DMS 273 (cell line): Measurements from ENCODE around the gene CCDC24.

Experiments
- DNase-seq: peaks from one replicate; lab custom pipeline; 2025; ENCODE audit not compliant: unreplicated experiment; lab: John Stamatoyannopoulos, UW

The CCDC24 gene

GRCh38 chr1:43991476-43992231, at the start of gene CCDC24:
CCDC24 (plus strand) TSS chr1:43991599; CDS start chr1:43991879, 280 bp downstream.
- DNase-seq: peak; percentile 91

DNA sequence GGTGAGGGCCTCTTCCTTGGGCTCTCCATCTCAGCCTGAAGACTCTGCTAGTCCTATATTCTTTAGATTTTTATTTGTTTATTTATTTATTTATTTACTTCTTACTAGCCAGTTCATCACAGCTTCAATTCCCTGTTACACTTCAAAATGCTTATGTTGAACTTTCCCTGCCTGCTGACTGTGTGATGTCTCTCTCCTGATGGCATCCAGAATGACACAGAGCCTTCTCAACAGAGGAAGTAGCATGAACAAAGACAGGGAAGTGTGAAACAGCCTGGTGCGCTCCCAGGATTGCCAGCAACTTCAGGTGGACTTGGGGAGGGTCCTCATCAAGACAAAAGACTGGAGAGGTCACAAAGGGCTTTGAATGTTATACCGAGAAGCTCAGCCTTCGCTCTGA, 49.0 kb upstream of the CCDC24 start:
- no peak for DNase-seq

- DNase-seq: no peak
Measured at GRCh38 chr1:43944860-43945259, 46.5 kb upstream of the CCDC24 start.

DNA sequence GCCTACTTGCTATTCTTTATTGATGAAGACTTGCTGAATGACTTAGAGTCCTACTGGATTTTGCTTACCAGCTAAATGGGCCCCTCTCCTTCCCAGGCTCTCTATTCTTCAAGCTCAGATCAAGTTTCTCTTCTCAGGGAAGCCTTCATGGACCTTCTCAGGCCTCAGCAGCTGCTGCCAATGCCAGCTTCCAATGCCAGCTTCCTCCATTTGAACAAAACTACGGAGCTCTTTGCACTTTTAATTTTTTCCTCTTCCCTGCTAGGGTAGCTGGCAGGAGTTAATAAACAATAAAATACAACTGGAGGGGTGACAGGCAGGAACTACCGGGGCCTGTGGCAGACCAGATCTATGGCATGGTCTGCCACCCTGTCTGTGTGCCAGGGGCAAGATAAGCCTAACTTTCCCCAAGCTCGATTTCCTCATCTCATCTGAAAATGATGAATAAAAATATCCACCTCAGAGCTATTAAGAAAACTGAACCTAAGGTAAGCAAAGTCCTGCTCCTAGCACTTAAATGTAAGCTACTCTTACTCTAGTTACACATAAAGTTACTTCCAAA, 45.6 kb upstream of the CCDC24 start:
- peak; percentile 41 for DNase-seq

GRCh38 chr1:43946236-43947060, 45.0 kb upstream of the CCDC24 start, which contains the start of gene IPO13:
IPO13 (plus strand) TSS chr1:43946950; CDS start chr1:43947601, 651 bp downstream.
- DNase-seq: peak; percentile 99

DNA sequence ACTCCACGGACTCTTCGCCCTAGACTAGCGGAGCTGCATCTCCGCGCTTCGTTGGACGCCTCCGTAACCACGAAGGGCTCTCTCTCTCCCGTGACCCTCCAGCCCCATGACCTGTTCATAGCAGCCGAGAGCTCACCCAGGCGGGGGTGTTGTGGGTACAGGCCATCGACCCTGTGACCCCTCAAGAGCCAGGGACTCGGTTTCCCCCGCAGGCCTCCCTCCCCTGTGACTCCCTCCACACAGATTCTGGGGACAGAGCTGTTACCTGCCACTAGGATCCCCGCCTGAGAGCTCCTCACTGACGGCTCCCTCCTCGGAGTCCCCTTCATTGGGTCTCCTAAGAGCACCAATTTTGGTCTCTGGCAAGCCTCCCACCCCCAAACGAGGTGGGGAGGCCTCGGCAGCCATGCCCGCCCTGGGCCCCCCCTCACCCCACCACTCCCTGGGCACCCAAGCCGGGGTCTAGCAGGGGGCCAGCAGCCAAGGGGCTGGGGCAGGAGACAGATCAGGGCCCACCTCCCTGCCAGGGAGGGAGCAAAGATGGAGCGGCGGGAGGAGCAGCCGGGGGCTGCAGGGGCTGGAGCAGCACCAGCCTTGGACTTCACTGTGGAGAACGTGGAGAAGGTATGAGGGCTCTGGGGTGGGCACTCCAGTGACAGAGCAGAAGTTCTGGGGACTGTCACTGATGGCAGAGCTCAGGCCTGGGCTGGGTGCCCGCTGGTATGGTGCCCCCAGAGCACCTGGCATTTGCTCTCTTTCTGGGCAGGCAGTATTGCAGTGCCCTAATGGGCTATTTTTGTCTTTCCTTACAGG, 44.1 kb upstream of the CCDC24 start:
- peak; percentile 55 for DNase-seq

DNA sequence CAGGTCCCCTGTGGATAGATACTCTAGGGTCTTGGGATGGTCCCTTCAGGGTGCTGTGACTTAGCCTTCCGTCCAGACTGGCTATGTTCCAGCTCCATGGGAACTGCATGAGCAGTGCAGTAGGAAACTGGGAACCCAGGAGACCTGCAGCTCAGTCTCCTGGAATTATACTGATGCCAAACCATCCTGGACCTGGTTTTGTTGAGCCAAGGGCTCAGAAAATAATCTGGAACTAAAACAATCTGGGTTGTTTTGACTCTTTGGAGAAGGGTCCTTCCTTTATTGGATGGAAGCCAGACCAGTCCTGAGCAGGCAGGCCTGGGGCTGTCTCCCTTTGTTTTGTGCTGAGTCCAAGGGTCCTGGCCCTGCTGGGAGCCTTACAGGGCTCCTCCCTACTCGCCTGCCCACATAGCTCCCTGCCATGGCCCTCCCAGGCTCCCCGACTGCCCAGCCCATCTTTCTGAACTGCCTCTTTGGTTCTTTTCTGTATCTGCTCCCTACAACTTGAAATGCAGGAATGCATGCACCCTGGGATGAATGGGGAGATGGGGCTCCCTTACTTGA, 43.4 kb upstream of the CCDC24 start:
- DNase-seq: peak; percentile 62

DNA sequence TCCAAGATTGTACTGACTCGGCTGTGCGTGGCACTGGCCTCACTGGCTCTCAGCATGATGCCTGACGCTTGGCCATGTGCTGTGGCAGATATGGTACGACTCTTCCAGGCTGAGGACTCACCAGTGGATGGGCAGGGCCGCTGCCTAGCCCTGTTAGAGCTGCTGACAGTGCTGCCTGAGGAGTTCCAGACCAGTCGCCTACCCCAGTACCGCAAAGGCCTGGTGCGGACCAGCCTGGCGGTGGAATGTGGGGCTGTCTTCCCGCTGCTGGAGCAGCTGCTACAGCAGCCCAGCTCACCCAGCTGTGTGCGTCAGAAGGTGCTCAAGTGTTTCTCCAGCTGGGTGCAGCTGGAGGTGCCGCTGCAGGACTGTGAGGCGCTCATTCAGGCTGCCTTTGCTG, 41.7 kb upstream of the CCDC24 start:
- DNase-seq: no peak

DNA sequence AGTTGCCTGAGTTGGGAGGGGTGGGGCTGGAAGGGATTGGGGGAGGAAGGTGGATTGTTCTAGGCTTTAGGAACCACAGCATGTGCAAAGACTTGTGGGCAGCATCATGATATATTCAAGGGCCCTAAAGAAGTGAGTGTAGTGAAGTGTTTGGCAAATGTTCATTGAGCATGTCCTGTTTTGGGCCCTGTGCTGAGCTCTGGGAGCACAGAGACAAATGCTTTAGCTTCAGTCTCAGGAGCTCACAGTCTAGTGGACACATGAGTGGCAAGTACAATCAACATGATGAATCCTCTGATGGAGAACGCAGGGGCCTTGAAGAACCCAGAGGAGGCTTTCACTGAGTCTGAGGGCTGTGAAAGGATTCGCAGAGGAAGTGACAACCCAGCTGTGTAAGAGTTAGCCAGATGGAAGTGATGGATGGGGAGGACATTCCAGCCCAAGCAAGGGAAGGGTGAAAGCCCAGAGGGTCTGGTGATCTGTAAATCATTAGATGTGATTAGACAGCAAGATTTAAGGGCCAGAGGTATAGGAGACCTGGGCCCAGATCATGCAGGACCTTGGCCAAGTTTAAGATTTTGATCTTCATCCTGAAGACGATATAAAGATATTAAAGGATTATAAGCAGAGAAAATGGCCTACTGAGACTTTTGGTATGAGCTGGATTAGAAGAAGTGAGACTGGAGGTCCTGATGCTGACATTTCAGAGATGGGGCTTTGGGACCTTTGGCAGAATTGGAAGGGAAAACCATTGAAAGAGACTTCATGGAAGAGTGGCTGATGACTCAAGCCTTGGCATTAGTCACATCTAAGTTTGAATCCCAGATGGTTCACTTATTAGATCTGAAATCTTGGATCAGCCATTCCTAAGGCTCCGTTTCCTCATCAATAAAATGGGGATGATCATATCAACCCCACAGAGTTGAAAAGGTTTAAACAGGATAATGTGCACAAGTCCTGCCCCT, 40.1 kb upstream of the CCDC24 start:
- DNase-seq: no peak

DNA sequence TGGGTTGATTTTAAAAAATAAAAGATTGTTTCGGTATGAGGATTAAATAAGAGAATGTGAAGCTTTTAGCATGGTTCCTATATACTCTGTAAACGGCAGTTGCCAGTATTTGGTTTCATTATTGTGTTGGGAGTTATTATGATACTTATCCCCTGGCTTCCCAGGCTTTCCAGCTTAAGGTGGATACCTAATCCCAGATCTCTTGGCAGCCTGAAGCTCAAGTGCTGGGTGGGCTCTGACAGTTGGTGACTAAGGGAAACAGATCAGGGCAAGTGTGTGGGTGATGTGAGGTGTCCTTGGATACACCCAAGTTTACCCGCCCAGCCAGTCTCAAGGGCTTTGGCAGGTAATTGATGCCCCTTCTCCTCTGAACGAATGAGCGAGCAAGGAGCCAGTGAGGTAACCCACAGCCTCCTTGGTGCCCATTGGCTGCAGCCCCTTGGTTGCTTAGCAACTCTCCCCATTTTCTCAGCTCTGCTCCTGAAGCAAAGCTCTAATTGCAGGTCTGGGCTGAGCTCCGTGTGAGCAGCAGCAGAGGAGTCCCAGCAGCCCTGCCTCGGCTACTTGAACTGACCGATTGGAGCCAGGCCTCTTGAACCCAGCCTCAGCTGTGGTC, 38.6 kb upstream of the CCDC24 start:
- DNase-seq: peak; percentile 89

- no peak for DNase-seq
Measured at GRCh38 chr1:43953361-43953760, 38.0 kb upstream of the CCDC24 start.

DNA sequence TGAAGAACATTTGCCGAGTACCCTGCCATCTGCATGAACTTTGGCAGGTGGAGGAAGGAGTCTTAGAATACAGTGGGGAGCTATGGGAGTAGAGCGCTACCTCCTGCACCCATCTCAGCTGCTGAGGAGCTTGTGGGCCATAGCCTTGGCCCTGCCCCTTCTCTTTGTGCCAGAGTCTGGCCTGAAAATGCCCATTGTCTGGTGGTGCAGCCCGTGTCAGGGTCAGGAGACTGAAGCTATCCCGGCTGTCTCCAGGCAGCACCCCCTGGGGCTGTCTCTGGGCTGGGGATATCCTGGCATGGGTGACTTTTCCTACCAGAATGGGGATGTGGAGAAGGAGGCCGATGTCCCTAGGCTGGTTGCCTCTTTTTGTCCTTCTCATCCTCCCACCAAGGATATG, 37.4 kb upstream of the CCDC24 start:
- no peak for DNase-seq

DNA sequence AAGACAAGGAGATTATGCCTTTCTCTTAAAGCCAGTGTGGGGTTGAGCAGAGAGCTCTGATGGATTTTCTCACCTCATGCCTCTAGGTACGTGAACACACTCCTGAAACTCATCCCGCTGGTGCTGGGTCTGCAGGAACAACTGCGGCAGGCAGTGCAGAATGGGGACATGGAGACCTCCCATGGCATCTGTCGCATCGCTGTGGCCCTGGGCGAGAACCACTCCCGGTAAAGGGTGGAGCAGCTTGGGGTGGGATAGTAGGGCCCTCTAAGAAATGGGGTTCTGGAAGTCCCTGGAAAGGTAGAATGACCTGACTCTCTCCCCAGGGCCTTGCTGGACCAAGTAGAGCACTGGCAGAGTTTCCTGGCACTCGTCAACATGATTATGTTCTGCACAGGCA, 35.2 kb upstream of the CCDC24 start:
- DNase-seq: no peak

DNA sequence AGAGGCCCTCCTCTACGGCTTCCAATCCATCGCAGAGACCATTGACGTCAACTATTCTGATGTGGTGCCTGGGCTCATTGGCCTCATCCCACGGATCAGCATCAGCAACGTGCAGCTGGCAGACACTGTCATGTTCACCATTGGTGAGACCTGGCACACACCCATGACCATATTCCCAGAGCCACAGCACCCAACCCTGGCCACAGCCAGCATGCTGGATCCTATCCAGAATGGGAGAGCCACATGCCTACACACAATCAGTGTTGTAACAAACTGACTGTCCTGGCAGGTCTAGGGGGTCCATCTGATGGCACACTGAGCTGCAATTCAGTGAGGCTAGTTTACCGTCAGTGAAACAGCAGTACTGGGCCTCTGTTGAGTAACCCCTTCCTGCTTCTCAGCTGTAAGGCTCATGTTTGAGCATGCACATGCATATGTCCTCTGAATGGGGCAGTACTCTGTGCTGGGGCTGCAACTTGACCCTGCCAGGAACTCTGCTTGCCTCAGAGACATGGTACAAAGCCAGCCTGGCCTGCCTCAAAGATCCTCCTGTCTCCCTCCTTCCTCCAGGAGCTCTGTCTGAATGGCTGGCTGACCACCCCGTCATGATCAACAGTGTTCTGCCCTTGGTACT, 33.9 kb upstream of the CCDC24 start:
- no peak for DNase-seq

DNA sequence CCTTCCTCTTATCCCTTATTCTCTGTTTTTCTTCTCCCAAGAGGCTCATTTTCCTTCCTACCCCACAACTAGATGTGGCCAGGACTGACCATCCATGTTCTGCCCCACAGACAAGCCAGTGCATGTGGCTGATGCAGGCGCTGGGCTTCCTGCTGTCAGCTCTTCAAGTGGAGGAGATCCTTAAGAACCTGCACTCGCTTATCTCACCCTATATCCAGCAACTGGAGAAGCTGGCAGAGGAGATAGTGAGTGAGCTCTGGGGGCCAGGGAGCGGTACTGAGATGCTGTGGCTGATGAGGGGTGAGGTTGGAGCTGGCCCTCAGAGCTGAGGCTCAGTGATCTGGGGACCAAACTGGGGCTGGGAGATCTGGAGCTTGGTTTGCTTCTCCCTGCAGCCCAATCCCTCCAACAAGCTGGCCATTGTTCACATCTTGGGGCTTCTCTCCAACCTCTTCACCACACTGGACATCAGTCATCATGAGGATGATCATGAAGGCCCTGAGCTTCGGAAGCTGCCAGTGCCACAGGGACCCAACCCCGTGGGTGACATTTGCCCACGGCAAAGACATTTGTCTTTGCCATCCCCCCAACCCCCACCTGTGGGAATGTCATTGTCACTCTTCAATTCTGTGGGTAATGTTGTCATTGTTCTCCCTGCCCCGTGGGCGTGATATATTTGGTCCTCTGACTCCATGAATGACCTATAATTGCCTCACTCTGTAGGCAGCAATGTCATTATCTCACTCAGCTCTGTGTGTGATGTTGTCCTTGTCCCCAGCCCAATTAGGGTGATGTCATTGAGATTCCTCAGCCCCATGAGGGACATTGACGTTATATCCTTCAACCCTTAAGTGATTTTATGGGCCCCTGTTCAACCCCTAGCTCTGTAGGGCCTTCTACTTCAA, 32.8 kb upstream of the CCDC24 start:
- DNase-seq: no peak

- no peak for DNase-seq
Measured at GRCh38 chr1:43960798-43961197, 30.6 kb upstream of the CCDC24 start.

DNA sequence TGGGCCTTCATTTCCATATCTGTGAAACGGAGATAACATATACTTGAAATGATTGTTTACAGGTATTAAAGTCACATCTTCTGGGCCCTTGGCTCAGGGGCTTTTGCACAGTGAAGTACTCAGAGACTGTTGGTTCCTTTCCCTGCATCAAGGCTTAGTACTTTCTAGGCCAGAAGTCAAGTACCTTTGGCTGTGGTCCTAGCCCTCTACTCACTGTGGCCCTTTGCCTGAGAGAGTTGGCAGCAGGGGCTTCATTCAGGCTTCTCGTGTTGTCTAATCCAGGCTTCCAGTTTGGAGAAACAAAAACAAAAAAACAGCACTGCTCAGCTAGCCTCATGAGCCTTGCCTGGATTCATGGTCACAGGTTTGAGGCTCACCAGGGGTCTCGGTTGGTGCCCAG, 29.7 kb upstream of the CCDC24 start:
- DNase-seq: no peak

DNA sequence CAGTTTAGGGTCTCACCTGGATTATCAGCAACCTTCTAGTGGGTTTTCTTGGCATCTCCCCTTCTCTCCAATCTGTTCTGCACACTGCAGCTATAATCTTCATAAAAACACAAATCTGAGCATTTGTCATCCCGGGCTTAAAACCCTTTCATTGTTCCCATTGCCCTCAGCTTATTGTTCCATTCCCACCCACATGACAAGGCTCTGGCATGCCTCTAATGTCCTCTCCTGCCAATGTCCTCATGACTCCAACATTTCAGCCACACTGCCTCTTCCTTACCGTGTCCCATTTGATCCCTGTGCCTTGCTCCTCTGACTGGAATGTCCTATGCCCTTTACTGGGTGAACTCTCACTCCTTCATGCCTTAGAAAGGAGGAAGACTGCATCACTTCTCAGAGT, 29.1 kb upstream of the CCDC24 start:
- DNase-seq: no peak
